HG03025 (cell line): ENCODE measurements around the gene CAT.

Experiments used
- ATAC-seq: cut with Tn5 transposase; IDR thresholded peaks from one replicate; pipeline ENCODE4 v1.9.1; 2021; ENCODE audit warnings: mild to moderate bottlenecking, moderate library complexity; ENCODE audit not compliant: unreplicated experiment, low FRiP score

CAT gene

GRCh38 chr11:34457607-34458006, 18.9 kb downstream of the CAT start:
- ATAC-seq, result no peak

- ATAC-seq, result no peak
These were observed 19.8 kb downstream of the CAT start for GRCh38 chr11:34458525-34458924.

GRCh38 chr11:34459507-34460162, 20.9 kb downstream of the CAT start:
- no peak for ATAC-seq

GRCh38 chr11:34460278-34460677, 21.5 kb downstream of the CAT start:
- no peak for ATAC-seq

GRCh38 chr11:34461215-34461614, 22.5 kb downstream of the CAT start:
- no peak for ATAC-seq

- ATAC-seq, result no peak
These were observed 25.9 kb downstream of the CAT start for GRCh38 chr11:34464591-34465051.

- ATAC-seq, result no peak
These were observed 28.2 kb downstream of the CAT start for GRCh38 chr11:34466802-34467488.

- no peak for ATAC-seq
These were observed 29.6 kb downstream of the CAT start for GRCh38 chr11:34468209-34468841.

- ATAC-seq, result no peak
These were observed 35.0 kb downstream of the CAT start for GRCh38 chr11:34473603-34474169.

- no peak for ATAC-seq
These were observed 36.9 kb downstream of the CAT start for GRCh38 chr11:34475656-34476055.

GRCh38 chr11:34476849-34477248, 38.1 kb downstream of the CAT start:
- ATAC-seq, result no peak

GRCh38 chr11:34478845-34479663, 40.3 kb downstream of the CAT start:
- ATAC-seq, result no peak

GRCh38 chr11:34480314-34480713, 41.6 kb downstream of the CAT start:
- ATAC-seq, result no peak

GRCh38 chr11:34481307-34481706, 42.6 kb downstream of the CAT start:
- ATAC-seq, result no peak

GRCh38 chr11:34483106-34483874, 44.6 kb downstream of the CAT start:
- no peak for ATAC-seq

- no peak for ATAC-seq
These were observed 48.7 kb downstream of the CAT start for GRCh38 chr11:34487430-34487829.

- ATAC-seq, result no peak
These were observed 50.3 kb downstream of the CAT start for GRCh38 chr11:34488855-34489557.

GRCh38 chr11:34490304-34490703, 51.6 kb downstream of the CAT start:
- no peak for ATAC-seq

GRCh38 chr11:34492806-34493414, 54.2 kb downstream of the CAT start:
- no peak for ATAC-seq
